GM10266 (cell line): Measurements from ENCODE around the gene COL12A1.

Experiments
- DNase-seq: peaks from one replicate; pipeline ENCODE4 v3.0.0; 2012; ENCODE audit errors: extremely low spot score
- CTCF ChIP-seq: IDR thresholded peaks from 2 replicates; pipeline ENCODE4 v1.5.1; 2012; ENCODE audit warnings: mild to moderate bottlenecking, low read depth; ENCODE audit not compliant: control insufficient read depth, insufficient read depth; ENCODE audit errors: missing control alignments

The COL12A1 gene

GRCh38 chr6:75126518-75126917 lies 79.3 kb downstream of the COL12A1 start:
- TF ChIP-seq CTCF, result no peak
- DNase-seq, result no peak

GRCh38 chr6:75124983-75125382 lies 80.9 kb downstream of the COL12A1 start:
- TF ChIP-seq CTCF, result no peak
- DNase-seq, result no peak

GRCh38 chr6:75124085-75124484 lies 81.8 kb downstream of the COL12A1 start:
- no peak for DNase-seq
- no peak for TF ChIP-seq CTCF

- no peak for TF ChIP-seq CTCF
- no peak for DNase-seq
Observed at GRCh38 chr6:75118925-75119515, 86.8 kb downstream of the COL12A1 start.

- TF ChIP-seq CTCF, result no peak
- DNase-seq, result no peak
Observed at GRCh38 chr6:75117701-75118100, 88.2 kb downstream of the COL12A1 start.

GRCh38 chr6:75116946-75117345 lies 88.9 kb downstream of the COL12A1 start:
- no peak for DNase-seq
- no peak for TF ChIP-seq CTCF

GRCh38 chr6:75115481-75115880 lies 90.4 kb downstream of the COL12A1 start:
- TF ChIP-seq CTCF, result no peak

More at GRCh38 chr6:75115481-75115880, 90.4 kb downstream of the COL12A1 start:
- DNase-seq, result no peak
